ENCODE data around the gene C10orf90. TPM values are rescaled to one million over a fixed set of nuclear protein-coding genes. Genes with fewer than 3 reads are reported as not detected.

Gene C10orf90
- polyA plus RNA-seq, 3 donors, result not detected

GRCh38 chr10:126617733-126618132, 52.8 kb downstream of the C10orf90 start:
- 100% methylated on average over 2 of the region's 3 CpGs for WGBS (ENCODE audit: insufficient coverage)
- intact Hi-C loops (cut with micrococcal nuclease), result no loop called here
- Histone ChIP-seq H3K9ac (ENCODE audit: insufficient read depth, low read length, poor library complexity, severe bottlenecking) (no peak overlapping the region), H3K4me2 (replicated peaks; ENCODE audit: extremely low read depth, low read length, poor library complexity, severe bottlenecking) (no peak overlapping the region), H3K4me1 (ENCODE audit: control insufficient read depth in 1 of 2, insufficient read depth in 2 of 2, low read length in 2 of 2) (no peaks in the 10 kb centered on the region), H3K9me3 (replicated peaks in 1 of 2; ENCODE audit: control insufficient read depth in 1 of 2, insufficient read depth in 1 of 2, low read length in 2 of 2) (peaks cover 3% of the 10 kb centered on the region in 2 donors), H3K4me3 (replicated peaks in 1 of 3; ENCODE audit: low read depth in 2 of 3, low read length in 3 of 3) (no peak overlapping the region), H3K36me3 (replicated peaks in 1 of 2; ENCODE audit: control insufficient read depth in 1 of 2, insufficient read depth in 2 of 2, low read length in 2 of 2) (no peaks in the 10 kb centered on the region), H3K27me3 (ENCODE audit: control insufficient read depth in 2 of 2, insufficient read depth in 2 of 2, low read length in 2 of 2) (no peaks in the 10 kb centered on the region), H2AFZ (ENCODE audit: insufficient read depth, low read depth, low read length, poor library complexity, severe bottlenecking) (no peak overlapping the region), H3K79me2 (ENCODE audit: insufficient read depth, low read length) (no peaks in the 10 kb centered on the region), H4K20me1 (ENCODE audit: insufficient read depth, low read length) (no peaks in the 10 kb centered on the region), H3K27ac (ENCODE audit: low read depth in 1 of 2, low read length in 2 of 2) (no peak overlapping the region)
- DNase-seq, result no peak
- Mint-ChIP-seq H3K9me3 (peaks cover 0 to 8% (median 3%) of the 10 kb centered on the region in 7 donors), H3K27me3 (ENCODE audit: low read depth in 3 of 3) (peaks cover 0 to 3% (median 0%) of the 10 kb centered on the region in 3 donors), H3K36me3 (no peaks in the 10 kb centered on the region), H3K27ac (no peak overlapping the region), H3K4me1 (no peaks in the 10 kb centered on the region), H3K4me3 (no peak overlapping the region)
- no peak for TF ChIP-seq CTCF (IDR thresholded peaks at IDR 0.05)

GRCh38 chr10:126617208-126617607, 53.3 kb downstream of the C10orf90 start:
- Histone ChIP-seq H3K4me3 (replicated peaks in 1 of 3; ENCODE audit: low read depth in 2 of 3, low read length in 3 of 3) (no peak overlapping the region), H3K9me3 (replicated peaks in 1 of 2; ENCODE audit: control insufficient read depth in 1 of 2, insufficient read depth in 1 of 2, low read length in 2 of 2) (peaks cover 3% of the 10 kb centered on the region in 2 donors), H3K4me2 (replicated peaks; ENCODE audit: extremely low read depth, low read length, poor library complexity, severe bottlenecking) (no peak overlapping the region), H2AFZ (ENCODE audit: insufficient read depth, low read depth, low read length, poor library complexity, severe bottlenecking) (no peak overlapping the region), H3K79me2 (ENCODE audit: insufficient read depth, low read length) (no peaks in the 10 kb centered on the region), H3K36me3 (replicated peaks in 1 of 2; ENCODE audit: control insufficient read depth in 1 of 2, insufficient read depth in 2 of 2, low read length in 2 of 2) (no peaks in the 10 kb centered on the region), H3K4me1 (ENCODE audit: control insufficient read depth in 1 of 2, insufficient read depth in 2 of 2, low read length in 2 of 2) (no peaks in the 10 kb centered on the region), H3K9ac (ENCODE audit: insufficient read depth, low read length, poor library complexity, severe bottlenecking) (no peak overlapping the region), H3K27me3 (ENCODE audit: control insufficient read depth in 2 of 2, insufficient read depth in 2 of 2, low read length in 2 of 2) (no peaks in the 10 kb centered on the region), H4K20me1 (ENCODE audit: insufficient read depth, low read length) (no peaks in the 10 kb centered on the region), H3K27ac (ENCODE audit: low read depth in 1 of 2, low read length in 2 of 2) (no peak overlapping the region)
- no peaks in the 10 kb centered on the region for H3K27me3 Mint-ChIP-seq (ENCODE audit: low read depth in 3 of 3)
- no peak for TF ChIP-seq CTCF (IDR thresholded peaks at IDR 0.05)
- no peaks in the 10 kb centered on the region for H3K4me1 Mint-ChIP-seq
- no peaks in the 10 kb centered on the region for H3K36me3 Mint-ChIP-seq
- no peak for DNase-seq
- peaks cover 0 to 8% (median 4%) of the 10 kb centered on the region in 7 donors for H3K9me3 Mint-ChIP-seq
- WGBS (ENCODE audit: insufficient coverage), result 100% methylated on average over 1 of the region's 1 CpG
- intact Hi-C loops (cut with micrococcal nuclease), result no loop called here
- H3K27ac Mint-ChIP-seq, result peak overlapping the region in 1 of 7 donors; percentile 6
- H3K4me3 Mint-ChIP-seq, result no peak overlapping the region
